GM21367 (cell line): Measurements from ENCODE around the gene EVI5.
"Not testable (repeated sequence)": the region's sequence is repeated elsewhere in the genome, so short reads cannot be mapped to it uniquely, and the experiment has no call there.

ENCODE experiments used
- ATAC-seq: cut with Tn5 transposase; IDR thresholded peaks from one replicate; pipeline ENCODE4 v1.9.1; 2021; ENCODE audit not compliant: unreplicated experiment

Gene EVI5

DNA sequence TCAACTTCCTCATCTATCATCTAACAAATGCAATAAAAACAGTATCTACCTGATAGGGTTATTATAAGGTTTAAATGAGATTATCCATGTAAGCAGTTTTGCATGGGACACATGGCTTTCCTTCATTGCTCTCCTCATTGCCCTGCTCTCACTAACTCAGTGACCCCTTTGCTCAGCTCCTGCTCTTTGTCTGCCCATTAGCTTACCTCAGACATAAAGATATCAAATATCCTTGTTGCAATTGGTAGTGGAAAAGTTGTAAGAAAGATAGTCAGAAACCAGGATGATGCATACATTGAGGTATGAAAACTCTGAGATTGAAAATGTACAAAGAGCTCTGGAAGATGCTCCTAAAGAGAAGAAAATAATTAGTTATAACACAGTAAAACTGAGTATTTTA lies 89.8 kb downstream of the EVI5 start:
- ATAC-seq, result no peak

DNA sequence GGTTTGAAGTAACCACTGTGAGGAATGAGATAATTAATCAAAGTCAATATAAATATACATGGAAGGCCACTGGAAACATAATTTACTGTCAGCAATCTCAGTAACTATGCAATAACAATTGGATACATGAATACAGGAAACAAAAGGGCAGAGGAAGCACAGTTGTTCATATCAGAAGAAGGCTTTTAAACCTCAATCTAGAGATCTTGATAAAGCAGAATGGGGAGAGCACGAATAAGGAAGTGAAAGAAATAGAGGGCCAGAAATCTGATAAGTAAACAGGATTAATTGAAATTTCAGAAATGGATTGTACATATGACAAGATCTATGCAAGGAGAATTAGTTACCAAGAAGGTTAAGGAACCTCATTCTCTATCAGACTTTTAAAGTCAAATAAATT lies 93.0 kb downstream of the EVI5 start:
- no peak for ATAC-seq

DNA sequence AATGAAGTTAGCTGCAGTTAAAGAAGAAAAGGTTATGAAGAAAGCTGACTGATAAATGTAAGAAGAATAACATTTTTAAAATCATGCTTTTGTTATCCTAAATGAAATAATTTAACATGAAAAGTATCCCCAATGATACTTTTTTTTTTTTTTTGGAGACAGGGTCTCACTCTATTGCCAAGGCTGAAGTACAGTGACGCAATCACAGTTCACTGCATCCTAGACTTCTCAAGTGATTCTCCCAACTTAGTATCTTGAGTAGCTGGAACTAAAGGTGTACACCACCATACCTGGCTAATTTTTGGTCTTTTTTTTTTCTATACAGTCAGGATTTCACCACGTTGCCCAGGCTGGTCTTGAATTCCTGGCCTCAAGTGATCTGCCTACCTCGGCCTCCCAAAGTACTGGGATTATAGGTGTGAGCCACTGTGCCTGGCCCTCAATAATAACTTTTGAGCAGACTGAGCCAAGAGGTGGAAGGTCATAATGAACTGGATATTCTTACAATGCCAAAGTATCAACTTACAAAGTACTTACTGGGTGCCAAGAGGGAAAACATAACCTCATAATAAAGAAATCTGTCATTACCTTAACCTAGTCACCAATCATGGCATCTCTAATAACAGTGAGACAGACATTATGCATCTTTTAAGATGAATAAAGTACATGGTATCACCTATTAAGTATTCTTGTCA lies 94.5 kb downstream of the EVI5 start:
- ATAC-seq, result no peak

DNA sequence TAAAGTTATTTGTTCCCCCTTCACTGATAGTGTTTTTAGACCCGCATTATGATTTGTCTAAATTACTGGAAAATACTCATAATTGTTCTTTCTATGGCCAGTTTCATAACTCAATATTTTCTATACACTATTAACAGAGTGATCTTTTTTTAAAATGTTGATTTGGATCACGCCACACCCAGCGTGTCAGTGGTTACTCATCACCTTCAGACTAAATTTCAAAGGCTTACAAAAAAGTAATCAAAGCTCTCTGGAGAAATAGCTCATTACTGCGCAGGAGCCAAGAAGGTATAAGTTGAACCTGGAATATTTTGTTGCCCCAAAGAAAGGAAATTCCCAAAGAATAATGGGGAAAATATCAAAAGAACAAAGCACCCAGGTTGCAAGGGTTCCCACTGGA lies 104.9 kb downstream of the EVI5 start:
- ATAC-seq, result no peak

DNA sequence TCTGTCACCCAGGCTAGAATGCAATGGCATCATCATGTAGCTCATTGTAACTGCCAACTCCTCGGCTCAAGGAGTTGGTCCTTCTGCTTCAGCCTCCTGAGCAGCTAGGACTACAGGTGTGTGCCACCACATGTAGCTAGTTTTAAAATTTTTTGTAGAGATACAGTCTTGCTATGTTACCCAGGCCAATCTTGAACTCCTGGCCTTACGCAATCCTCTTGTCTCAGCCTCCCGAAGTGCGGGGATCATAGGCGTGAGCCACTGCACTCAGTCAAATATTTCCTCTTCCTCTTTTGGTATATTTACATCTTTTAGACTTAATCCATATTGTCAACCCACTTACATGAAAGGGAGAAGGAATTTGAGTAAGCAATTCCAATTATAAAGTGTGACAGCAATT lies 121.1 kb downstream of the EVI5 start:
- ATAC-seq, result no peak

DNA sequence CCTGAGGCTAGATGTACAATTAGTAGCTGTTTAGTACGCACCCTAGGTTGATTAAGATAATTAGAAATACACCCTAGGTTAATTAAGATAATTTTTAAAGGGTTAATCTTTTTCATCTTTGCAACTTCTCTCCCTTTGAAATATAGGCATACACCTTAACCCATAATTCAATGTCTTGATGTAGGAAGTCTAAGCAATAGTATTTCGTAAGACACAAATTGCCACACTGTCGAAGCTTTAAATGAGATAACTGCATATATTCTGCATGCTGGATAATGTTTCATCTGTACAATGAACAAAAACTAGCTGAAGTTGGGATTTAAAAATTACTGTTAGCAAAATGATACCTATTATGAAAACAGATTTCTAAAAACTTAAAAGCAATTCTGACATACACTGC lies 122.9 kb downstream of the EVI5 start:
- no peak for ATAC-seq

DNA sequence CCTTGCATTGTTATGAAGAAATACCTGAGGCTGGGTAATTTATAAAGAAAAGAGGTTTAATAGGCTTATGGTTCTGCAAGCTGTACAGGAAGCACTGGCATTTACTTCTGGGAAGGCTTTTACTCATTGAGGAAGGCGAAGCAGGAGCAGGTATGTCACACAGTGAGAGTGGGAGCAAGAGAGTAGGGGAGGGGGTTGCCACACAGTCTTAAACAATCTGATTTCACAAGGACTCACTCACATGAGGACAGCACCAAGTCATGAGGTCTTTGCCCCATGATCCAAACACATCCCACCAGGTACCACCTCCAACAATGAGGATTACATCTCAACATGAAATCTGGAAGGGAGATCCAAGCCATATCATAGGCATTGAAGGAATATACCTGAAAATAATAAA lies 127.2 kb downstream of the EVI5 start:
- no peak for ATAC-seq

DNA sequence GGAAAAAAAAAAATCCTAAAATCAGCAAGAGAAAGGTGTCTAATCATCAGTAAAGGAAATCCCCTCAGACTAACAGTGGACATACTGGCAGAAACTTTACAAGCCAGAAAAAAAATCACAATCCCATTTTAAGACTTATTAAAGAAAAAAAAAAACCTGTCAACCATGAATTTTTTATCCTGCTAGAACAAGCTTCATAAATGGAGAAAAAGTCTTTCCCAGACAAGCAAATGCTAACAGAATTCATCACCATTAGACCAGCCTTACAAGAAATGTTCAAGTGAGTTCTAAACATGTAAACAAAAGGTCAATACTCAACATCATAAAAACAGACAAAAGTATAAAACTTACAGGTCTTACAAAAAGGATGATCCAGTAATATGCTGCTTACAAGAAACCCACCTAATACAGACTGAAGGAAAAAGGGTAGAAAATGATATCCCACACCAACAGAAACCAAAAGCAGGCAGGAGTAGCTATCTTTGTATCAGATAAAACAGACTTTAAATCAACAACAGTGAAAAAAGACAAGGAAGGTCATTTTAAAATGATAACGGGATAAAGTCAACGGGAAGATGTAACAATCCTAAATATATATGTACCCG lies 129.6 kb downstream of the EVI5 start:
- no peak for ATAC-seq

DNA sequence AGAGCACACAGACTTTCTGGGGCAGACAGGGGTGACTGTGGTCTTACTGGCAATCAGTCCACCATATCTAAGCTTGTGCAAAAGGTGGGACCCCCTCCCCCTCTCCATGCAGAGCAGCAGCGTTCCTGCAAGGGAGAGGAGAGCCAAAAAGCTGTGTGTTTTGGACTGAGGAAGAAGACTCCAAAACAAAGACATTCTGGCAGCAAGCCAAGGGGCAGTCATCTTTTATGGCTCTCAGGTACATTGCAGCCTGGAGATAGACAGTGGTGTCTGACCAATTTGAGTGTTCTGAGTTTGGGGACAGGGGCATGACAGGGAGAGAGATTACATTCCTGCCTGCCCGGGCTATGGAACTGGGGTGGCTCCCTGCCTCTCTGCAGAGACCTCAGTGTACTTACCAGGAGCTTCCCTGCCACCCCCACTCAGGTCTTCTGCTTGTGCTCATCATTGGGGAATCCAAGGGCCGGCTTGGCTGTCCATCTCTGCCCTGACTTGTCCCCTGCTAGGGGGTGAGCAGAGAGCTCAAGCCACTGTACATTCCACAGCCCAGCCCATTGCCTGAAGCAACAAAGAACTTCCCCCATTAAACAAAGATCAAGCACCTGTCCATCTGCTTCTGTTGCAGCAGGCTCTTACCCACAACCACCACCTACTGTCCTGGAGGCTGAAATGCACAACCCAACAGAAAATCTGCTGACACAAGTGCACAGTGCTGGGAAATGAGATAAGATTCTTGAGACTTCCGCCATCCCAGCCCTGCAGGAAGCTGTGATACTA lies 131.1 kb downstream of the EVI5 start:
- ATAC-seq, result no peak

DNA sequence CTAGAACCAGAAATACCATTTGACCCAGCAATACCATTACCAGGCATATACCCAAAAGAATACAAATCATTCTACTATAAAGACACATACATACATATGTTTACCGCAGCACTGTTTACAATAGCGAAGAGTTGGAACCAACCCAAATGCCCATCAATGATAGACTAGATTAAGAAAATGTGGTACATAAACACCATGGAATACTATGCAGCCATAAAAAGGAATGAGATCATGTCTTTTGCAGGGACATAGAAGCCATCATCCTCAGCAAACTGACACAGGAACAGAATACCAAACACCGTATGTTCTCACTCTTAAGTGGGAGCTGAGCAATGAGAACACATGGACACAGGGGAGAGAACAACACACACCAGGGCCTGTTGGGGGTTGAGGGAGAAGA lies 144.2 kb downstream of the EVI5 start:
- ATAC-seq, result not testable (repeated sequence)

DNA sequence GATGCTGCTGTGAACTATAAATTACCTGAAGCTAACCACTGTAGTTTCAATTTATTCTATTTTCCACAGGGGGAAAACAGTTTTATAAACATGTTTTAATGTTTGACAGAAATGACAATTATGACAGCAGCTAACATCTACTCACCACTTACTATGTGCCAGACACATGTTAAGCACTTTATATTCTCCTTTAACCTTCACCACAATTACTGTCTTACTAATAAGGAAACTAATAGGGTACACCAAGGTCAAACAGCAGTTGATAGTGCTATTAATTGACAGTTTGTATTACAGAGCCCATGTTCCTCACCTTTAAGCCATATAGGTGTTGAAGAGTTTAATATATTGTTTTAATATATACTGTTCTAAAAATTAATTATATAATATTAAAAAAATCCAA lies 146.4 kb downstream of the EVI5 start:
- ATAC-seq, result no peak

DNA sequence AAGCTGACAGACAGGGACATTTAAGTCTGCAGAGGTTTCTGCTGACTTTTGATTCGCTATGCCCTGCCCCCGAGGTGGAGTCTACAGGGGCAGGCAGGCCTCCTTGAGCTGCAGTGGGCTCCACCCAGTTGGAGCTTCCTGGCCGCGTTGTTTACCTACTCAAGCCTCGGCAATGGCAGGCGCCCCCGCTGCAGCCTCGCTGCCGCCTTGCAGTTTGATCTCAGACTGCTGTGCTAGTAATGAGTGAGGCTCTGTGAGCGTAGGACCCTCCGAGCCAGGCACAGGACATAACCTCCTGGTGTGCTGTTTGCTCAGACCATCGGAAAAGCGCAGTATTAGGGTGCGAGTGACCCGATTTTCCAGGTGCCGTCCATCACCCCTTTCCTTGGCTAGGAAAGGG lies 149.7 kb downstream of the EVI5 start:
- ATAC-seq, result not testable (repeated sequence)

DNA sequence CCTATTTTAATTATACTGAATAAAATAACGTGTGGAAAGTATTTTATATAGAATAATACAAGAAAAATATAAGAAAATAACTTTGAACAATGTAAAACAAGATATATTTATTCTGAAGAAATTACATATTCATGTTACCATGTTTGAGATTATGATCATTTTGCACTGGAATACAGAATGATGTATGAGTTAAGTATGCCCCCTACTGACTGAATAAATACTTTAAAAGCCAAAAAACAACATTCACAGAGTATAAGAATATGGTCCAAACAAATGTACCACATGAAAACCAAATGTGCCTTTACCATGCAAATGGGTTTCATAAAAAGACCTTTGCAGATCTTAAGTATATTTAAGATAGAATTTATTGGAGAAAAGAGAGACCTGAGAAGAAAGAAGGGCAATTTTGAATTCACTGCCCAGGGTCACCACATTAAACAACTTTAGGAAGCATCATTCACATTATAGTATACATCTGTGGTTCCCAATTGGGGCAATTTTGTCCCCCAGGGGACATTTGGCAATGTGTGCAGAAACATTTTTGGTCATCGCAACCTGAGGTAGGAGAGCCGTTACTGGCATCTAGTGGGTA lies 161.6 kb downstream of the EVI5 start:
- no peak for ATAC-seq

DNA sequence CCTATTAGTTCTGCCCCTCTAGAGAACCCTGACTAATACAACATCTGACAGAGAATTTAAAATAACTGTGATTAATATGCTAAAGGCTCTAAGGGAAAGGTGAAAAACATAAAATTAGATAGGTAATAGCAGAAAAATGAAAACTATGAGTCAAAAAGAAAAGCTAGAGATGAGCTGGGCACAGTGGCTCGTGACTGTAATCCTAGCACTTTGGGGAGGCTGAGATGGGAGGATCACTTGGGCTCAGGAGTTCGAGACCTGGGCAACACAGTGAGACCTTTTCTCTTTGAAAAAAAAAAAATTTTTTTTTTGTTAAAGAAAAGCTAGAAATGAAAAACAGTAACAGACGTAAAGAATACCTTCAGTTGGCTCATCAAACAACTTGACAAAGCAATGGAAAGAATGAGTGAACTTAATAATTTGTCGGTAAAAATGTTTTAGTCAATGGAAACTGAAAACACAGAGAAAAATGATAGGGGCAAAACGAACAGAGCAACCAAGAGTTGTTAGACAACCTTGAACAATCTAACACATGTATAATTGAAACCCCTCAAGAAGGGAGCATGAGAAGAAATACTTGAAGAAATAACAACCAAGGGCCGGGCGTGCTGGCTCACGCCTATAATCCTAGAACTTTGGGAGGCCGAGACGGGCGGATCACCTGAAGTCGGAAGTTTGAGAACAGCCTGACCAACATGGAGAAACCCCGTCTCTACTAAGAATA lies 165.3 kb downstream of the EVI5 start:
- no peak for ATAC-seq

DNA sequence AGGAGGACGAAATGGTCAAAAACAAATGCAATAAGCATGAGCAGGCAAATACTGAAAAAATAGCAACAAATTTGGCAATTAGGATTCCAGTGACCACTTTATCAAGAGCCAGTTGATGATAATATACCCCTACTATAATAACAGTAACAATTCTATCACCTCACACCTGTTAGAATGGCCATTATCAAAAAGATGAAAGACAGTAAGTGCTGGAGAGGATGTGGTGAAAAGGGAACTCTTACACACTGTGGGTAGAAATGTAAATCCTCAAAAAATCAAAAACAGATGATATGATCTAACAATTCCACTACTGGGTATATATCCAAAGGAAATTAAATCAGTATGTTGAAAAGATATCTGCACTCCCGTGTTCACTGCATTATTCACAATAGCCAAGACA lies 183.9 kb downstream of the EVI5 start:
- no peak for ATAC-seq

DNA sequence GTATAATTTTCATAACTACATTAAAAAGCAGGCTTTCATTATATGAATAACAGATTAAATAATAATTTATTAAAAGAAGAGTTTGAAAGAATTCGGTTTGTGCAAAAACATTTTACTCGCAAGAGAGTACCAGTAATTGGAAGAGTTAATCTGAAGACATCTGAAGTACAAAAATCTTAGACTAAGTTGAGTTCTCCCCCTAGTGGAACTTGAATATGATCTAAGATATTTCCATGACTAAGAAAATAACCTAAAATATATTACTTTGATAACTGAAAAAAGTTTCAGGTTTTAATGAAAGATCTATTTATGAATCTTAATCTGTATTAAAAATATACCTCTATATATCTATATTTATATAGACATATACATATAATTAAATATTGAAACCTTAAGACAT lies 185.7 kb downstream of the EVI5 start:
- ATAC-seq, result peak; percentile 55

DNA sequence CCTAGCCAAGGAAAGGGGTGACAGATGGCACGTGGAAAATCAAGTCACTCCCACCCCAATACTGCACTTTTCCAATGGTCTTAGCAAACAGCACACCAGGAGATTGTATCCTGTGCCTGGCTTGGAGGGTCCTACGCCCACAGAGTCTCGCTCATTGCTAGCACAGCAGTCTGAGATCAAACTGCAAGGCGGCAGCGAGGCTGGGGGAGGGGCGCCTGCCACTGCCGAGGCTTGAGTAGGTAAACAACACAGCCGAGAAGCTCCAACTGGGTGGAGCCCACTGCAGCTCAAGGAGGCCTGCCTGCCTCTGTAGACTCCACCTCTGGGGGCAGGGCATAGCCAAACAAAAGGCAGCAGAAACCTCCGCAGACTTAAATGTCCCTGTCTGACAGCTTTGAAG lies 195.5 kb downstream of the EVI5 start:
- ATAC-seq, result not testable (repeated sequence)

DNA sequence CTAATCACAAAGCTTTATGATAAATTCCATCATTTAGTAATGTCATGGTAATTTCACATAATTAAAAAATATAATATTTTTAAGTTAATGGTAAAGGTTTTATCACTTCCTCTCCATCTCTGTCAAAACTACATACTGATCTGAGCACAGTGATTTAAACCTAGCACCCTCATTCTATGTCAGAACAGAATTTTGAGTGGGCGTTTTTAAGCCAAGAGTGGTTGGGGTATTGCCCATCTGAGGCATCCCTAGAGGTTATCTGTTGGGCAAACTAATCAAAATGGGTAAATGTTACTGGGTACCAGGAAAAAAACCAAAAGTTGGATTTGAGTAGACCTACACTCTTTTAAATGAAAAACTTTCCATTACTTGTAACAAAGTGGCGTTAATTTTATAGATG lies 197.5 kb downstream of the EVI5 start:
- no peak for ATAC-seq

DNA sequence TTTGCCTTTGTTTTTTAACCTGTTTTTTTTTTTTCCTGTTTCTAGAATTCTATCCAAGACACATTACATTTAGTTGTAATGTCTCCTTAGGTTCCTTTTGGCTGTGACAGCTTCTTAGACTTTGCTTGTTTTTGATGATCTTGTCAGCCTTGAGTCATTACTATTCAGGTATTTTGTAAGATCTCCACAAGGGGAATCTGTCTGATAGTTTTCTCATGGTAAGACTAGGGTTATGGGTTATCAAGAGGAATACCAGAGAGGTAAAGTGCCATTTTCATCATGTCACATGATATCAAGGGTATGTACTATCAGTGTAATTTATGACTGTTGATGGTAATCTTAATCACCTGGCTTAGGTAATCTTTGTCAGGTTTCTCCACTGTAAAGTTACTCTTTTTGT lies 199.1 kb downstream of the EVI5 start:
- no peak for ATAC-seq

DNA sequence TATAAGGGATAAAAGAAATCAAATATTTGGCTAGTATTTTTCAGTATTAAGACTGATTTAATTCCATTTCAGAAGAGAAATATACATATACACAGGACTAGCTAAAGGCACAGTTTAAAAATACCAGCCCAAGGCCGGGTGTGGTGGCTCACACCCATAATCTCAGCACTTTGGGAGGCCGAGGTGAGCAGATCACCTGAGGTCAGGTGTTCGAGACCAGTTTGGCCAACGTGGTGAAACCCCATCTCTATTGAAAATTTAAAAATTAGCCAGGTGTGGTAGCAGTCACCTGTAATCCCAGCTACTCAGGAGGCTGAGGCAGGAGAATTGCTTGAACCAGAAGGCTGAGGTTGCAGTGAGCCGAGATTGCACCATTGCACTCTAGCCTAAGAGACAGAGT lies 200.1 kb downstream of the EVI5 start:
- ATAC-seq, result not testable (repeated sequence)
